IPS-18a (cell line): ENCODE data around the gene TNIK.

Experiments
- H3K27ac ChIP-seq: one replicate; pipeline ENCODE4 v1.5.1; 2013; ENCODE audit warnings: low read length
- H3K27me3 ChIP-seq: one replicate; pipeline ENCODE4 v1.6.1; 2013; ENCODE audit warnings: mild to moderate bottlenecking, low read length; ENCODE audit not compliant: control insufficient read depth, insufficient read depth
- H3K36me3 ChIP-seq: one replicate; pipeline ENCODE4 v1.6.1; 2013; ENCODE audit warnings: low read depth, low read length; ENCODE audit not compliant: control insufficient read depth
- H3K4me1 ChIP-seq: one replicate; pipeline ENCODE4 v1.6.1; 2013; ENCODE audit warnings: low read depth, low read length; ENCODE audit not compliant: control insufficient read depth
- H3K4me3 ChIP-seq: one replicate; pipeline ENCODE4 v1.5.1; 2013; ENCODE audit warnings: low read length
- H3K9ac ChIP-seq: one replicate; pipeline ENCODE4 v1.6.1; 2013; ENCODE audit warnings: mild to moderate bottlenecking, low read length, moderate library complexity
- H3K9me3 ChIP-seq: one replicate; pipeline ENCODE4 v1.6.1; 2013; ENCODE audit warnings: low read depth, low read length; ENCODE audit not compliant: control insufficient read depth

Gene TNIK

DNA sequence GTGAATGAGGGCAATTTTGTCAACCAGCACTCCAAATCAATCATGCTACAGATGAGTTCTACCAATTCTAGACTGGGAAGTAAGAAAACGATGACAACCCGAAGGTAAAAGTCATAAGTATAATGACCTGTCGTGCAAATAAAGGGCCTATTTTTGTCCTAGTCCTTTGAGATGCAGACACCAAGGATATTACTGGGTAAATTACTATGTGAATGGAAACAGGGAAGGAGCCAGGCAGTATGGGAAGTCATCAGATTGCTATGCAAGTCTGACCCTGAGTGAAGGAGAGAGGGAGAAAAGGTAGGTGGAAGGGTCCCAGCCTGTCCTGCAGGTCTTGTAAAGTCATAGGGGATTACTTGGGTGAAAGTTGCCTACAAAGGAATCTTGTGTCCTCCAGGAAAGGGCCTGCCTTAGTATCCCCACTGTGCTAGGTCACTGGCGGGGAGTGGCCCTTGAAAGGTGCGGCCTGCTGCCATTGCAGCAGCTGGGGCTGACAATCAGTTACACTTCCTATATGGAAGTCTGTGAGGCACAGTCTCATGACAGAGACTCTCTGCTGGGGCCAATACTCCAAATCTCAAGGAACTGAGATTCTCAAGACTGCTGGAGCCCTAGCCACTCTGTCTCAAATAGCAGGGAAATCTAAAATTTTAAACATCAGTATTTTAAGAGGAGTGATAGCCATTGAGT is 283.8 kb downstream of the TNIK start:
- no peak overlapping the region for H3K27ac ChIP-seq

DNA sequence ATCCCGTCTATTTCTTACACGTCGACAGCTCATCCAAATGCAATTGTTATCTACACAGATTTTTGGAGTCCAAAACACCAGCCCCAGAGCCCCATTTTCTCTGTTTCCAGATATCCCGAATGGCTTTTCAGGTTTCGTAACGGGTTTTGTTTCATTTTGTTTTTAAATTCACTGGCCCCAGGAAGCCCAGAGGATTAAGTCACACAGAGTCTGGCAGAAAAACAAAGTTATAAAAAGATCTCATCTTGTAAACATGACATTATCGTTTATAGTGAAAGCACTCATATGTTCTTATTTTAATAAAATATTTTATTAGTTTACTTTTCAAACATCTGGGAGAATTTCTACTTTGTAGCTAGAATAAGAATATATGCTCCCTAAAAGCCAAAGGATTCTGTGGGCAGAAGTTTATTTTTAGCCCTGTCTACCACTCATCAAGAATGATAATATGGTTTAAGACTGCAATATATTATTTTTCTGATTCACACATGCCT is 284.4 kb downstream of the TNIK start:
- Histone ChIP-seq H3K36me3 (no peaks in the 10 kb centered on the region), H3K9ac (no peak overlapping the region), H3K4me3 (no peak overlapping the region), H3K27ac (no peak overlapping the region), H3K4me1 (no peaks in the 10 kb centered on the region), H3K27me3 (no peaks in the 10 kb centered on the region), H3K9me3 (no peaks in the 10 kb centered on the region)

More for the DNA sequence above, 283.8 kb downstream of the TNIK start:
- Histone ChIP-seq H3K9me3 (no peaks in the 10 kb centered on the region), H3K27me3 (no peaks in the 10 kb centered on the region), H3K36me3 (no peaks in the 10 kb centered on the region), H3K4me3 (no peak overlapping the region), H3K9ac (no peak overlapping the region), H3K4me1 (no peaks in the 10 kb centered on the region)

DNA sequence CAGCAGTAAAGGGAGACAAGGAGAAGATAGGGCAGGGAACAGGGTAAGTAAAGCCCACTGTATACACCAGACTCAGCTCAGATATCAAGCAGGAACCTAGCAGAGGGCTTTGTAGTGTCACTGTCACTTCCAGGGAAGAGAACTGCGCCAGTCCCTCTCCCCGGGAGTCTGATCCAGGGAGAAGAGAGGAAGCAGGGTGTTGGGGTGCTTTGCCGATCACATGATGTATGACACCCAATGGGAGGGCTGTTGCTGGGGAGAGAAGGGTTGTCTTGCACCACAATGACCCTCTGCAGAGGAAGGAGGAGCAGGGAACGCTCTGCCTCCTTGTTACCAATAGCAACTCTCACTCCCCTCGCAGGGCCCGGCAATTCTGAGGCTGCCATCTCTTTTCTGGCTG is 286.5 kb downstream of the TNIK start:
- H3K4me3 ChIP-seq: no peak overlapping the region
- no peaks in the 10 kb centered on the region for H3K4me1 ChIP-seq
- H3K9ac ChIP-seq: no peak overlapping the region
- H3K27me3 ChIP-seq: no peaks in the 10 kb centered on the region
- H3K36me3 ChIP-seq: no peaks in the 10 kb centered on the region
- H3K9me3 ChIP-seq: no peaks in the 10 kb centered on the region
- no peak overlapping the region for H3K27ac ChIP-seq

DNA sequence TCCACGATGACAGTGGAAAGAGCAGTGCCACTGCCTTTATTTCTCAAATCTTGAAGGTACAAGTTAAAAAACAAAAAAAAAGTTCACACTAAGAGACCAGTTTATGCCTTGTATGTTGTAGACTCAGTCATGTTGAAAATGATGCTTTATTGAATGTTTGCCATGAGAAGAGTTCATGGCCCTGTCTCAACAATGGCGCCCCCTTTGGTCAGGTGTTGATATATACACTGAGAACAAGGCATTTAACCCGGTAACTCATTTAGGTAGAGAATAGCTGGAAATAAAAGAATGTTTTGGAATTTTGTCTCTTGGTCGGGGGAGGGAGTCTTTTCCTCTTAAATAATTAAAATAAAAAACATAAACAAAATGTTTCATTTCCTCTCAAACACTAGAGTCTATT is 288.1 kb downstream of the TNIK start:
- no peaks in the 10 kb centered on the region for H3K9me3 ChIP-seq
- H3K27ac ChIP-seq: no peak overlapping the region
- H3K4me1 ChIP-seq: no peaks in the 10 kb centered on the region
- H3K36me3 ChIP-seq: no peaks in the 10 kb centered on the region
- H3K9ac ChIP-seq: no peak overlapping the region
- H3K4me3 ChIP-seq: no peak overlapping the region
- H3K27me3 ChIP-seq: no peaks in the 10 kb centered on the region

DNA sequence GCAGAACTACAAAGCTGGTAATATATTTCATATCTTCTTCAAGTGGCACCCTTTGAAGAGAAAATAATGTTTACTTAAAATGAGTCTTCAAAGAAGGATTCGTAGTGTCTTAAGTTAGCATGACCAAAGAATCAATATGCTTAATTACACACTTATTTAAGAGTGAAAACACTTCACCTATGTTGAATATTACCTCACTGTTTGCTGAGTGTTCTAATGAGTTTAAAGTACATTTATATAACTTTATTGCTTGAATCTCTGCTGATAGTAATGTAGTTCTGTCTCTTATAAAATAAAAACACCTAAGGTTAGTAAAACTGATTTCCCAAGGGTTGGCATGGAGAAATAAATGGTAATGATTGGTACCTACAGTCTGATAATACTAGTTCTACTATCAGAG is 290.3 kb downstream of the TNIK start:
- no peak overlapping the region for H3K27ac ChIP-seq
- peaks cover 8% of the 10 kb centered on the region for H3K4me1 ChIP-seq
- H3K9me3 ChIP-seq: no peaks in the 10 kb centered on the region
- H3K36me3 ChIP-seq: no peaks in the 10 kb centered on the region
- H3K9ac ChIP-seq: no peak overlapping the region
- no peaks in the 10 kb centered on the region for H3K27me3 ChIP-seq
- no peak overlapping the region for H3K4me3 ChIP-seq

DNA sequence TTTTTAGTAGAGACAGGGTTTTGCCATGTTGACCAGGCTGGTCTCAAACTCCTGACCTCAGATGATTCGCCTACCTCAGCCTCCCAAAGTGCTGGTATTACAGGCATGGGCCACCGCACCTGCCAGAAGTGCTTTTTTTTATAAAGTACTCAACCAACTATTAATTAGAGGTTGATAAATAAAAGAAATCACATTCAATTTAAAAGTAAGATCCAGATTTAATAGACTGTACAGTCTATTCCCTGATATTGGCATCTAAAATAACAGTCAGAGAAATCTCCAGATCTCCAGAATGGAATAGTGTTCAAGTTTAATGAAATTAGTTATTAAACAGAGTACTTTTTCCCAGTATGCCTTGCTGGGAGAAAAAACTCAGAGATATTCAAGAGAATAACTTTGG is 290.8 kb downstream of the TNIK start:
- no peaks in the 10 kb centered on the region for H3K9me3 ChIP-seq
- H3K36me3 ChIP-seq: no peaks in the 10 kb centered on the region
- H3K4me1 ChIP-seq: peaks cover 8% of the 10 kb centered on the region
- H3K27me3 ChIP-seq: no peaks in the 10 kb centered on the region
- H3K27ac ChIP-seq: no peak overlapping the region
- no peak overlapping the region for H3K4me3 ChIP-seq
- no peak overlapping the region for H3K9ac ChIP-seq

DNA sequence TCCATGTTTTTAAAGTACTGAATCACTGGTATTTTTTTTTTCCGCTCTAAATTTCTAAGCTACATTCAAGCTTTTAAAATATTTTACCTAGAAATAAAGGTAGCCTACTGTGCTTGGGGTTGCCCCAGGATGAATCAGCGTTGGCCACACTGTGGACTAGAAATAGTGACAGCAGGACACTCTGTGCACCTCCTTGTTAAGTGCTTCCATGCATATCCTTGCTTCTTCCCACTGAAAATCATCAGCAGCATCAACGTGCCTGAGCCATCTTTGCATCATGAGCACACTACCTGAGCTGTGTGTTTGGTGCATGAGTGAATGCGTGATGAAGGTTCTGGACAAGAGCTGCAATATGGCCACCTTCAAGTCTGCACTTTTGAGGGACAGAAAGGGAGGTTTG is 291.7 kb downstream of the TNIK start:
- H3K4me3 ChIP-seq: no peak overlapping the region
- no peak overlapping the region for H3K9ac ChIP-seq
- no peaks in the 10 kb centered on the region for H3K9me3 ChIP-seq
- no peak overlapping the region for H3K27ac ChIP-seq
- H3K36me3 ChIP-seq: no peaks in the 10 kb centered on the region
- no peaks in the 10 kb centered on the region for H3K27me3 ChIP-seq
- H3K4me1 ChIP-seq: peaks cover 8% of the 10 kb centered on the region

DNA sequence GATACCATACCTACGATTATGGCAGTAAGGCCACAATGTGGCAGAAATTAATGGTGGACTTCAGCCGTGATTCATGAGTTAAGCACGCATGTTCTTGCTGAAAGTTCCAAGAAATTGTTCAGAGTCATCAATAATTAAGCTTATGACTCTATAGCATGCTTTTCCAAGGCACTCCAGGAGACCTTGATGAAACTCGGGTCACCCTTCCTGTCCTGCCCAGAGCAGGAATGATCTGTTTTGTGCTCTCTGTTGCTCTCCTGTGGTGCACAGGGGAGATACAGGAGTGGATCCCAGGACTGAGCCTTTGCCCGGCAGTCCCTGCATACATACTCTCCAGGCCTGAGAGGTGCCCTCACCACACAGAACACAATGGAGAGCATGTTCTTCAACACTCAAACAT is 292.1 kb downstream of the TNIK start:
- Histone ChIP-seq H3K27me3 (no peaks in the 10 kb centered on the region), H3K9me3 (peaks cover under 1% of the 10 kb centered on the region), H3K4me3 (no peak overlapping the region), H3K4me1 (peaks cover 8% of the 10 kb centered on the region), H3K27ac (no peak overlapping the region), H3K9ac (no peak overlapping the region), H3K36me3 (no peaks in the 10 kb centered on the region)

DNA sequence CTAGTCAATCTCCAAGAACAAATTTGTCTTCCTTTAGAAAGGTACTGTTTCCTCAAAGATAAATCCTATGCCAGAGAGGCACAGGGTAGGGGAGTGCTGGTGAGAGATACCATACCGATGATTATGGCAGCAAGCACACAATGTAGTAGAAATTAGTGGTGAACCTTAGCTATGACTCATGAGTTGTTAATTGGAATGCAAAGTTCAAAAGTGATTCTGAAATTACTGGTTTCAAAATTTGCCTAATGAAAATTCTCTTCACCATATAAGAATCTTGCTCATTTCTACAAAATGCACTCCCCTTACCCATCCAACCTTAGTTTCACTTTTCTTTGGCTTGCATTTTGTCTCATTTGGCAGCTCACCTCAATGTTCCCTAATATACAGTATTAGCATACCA is 294.2 kb downstream of the TNIK start:
- Histone ChIP-seq H3K27me3 (no peaks in the 10 kb centered on the region), H3K27ac (no peak overlapping the region), H3K4me3 (no peak overlapping the region), H3K4me1 (peaks cover 8% of the 10 kb centered on the region), H3K36me3 (peaks cover 6% of the 10 kb centered on the region), H3K9ac (peak overlapping the region; percentile 1), H3K9me3 (peaks cover 6% of the 10 kb centered on the region)

DNA sequence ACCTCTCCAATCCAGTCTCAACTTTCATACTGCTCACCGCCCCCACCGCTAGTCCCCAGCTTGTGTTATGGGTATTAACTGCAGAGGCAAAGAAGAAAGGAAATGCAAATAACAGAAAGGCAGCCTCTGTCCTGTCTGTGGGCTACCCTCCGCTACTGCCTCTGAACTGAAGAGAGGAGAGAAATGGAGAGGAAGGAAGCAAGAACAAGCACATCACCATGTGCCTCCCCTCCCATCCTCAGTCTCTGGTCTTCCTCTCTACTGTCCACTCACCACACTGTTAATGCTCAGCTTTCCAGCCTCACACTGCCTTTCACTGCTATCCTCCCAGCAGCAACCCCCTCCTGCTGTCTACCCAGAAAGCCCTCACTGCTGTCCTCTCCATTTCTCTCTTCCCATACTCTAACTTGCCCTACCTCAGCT is 294.7 kb downstream of the TNIK start:
- peak overlapping the region; percentile 1 for H3K9ac ChIP-seq

DNA sequence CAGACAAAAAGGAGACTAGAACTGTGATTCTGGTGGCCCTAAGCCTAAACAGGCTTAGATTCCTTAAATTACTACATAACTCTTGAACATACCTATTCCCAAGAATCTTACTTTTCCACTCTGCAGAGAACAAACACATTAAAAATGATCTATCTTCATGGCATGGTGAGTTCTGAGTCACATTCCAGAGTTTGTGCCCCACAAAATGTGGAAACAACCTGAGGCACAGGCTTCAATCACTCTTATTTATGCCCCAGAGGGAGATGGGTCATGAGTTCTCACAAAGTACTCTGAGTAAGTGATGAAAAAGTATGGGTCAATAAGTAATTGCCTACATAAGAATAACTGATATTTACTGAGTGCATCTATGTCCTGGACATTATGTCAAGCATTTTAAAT is 296.1 kb downstream of the TNIK start:
- Histone ChIP-seq H3K27me3 (no peaks in the 10 kb centered on the region), H3K27ac (no peak overlapping the region)

More for the DNA sequence above, 294.7 kb downstream of the TNIK start:
- Histone ChIP-seq H3K27ac (no peak overlapping the region), H3K36me3 (peaks cover 10% of the 10 kb centered on the region), H3K27me3 (no peaks in the 10 kb centered on the region), H3K9me3 (peaks cover 6% of the 10 kb centered on the region), H3K4me1 (peaks cover 8% of the 10 kb centered on the region), H3K4me3 (no peak overlapping the region)

More for the DNA sequence above, 296.1 kb downstream of the TNIK start:
- Histone ChIP-seq H3K4me1 (peaks cover 8% of the 10 kb centered on the region), H3K9me3 (peaks cover 6% of the 10 kb centered on the region), H3K36me3 (peaks cover 17% of the 10 kb centered on the region), H3K9ac (no peak overlapping the region), H3K4me3 (no peak overlapping the region)
